KMS-11 (cell line): ENCODE data around the gene CDH4.
"Not testable (repeated sequence)": the region's sequence is repeated elsewhere in the genome, so short reads cannot be mapped to it uniquely, and the experiment has no call there.

Source experiments
- H2AFZ ChIP-seq: fragments of 200-600 bp; sonication (generic); 2 replicates; pipeline ENCODE4 v1.6.1; 2016; ENCODE audit warnings: antibody characterized with exemption, mixed run types, low read depth
- H3K27ac ChIP-seq: fragments of 200-600 bp; sonication (generic); 2 replicates; pipeline ENCODE4 v1.6.1; 2016; ENCODE audit warnings: mild to moderate bottlenecking, mixed run types
- H3K27me3 ChIP-seq: fragments of 200-600 bp; sonication (generic); 2 replicates; pipeline ENCODE4 v1.6.1; 2017; ENCODE audit warnings: mild to moderate bottlenecking, low read depth, mixed run types, moderate library complexity; ENCODE audit not compliant: insufficient read depth
- H3K36me3 ChIP-seq: fragments of 200-600 bp; sonication (generic); 2 replicates; pipeline ENCODE4 v1.6.1; 2017; ENCODE audit warnings: mild to moderate bottlenecking, mixed run types; ENCODE audit not compliant: insufficient read depth
- H3K4me1 ChIP-seq: fragments of 200-600 bp; sonication (generic); 2 replicates; pipeline ENCODE4 v1.6.1; 2016; ENCODE audit warnings: mild to moderate bottlenecking, low read depth, mixed run types; ENCODE audit not compliant: poor library complexity, severe bottlenecking
- H3K4me2 ChIP-seq: fragments of 200-600 bp; sonication (generic); 2 replicates; pipeline ENCODE4 v1.7.0; 2016; ENCODE audit warnings: mild to moderate bottlenecking, mixed run types
- H3K4me3 ChIP-seq: fragments of 200-600 bp; sonication (generic); IDR thresholded peaks from 2 replicates; pipeline ENCODE4 v1.6.1; 2017; ENCODE audit warnings: low read depth, low read length, mixed read lengths; ENCODE audit not compliant: insufficient read depth
- H3K79me2 ChIP-seq: fragments of 200-600 bp; sonication (generic); 2 replicates; pipeline ENCODE4 v1.6.1; 2016; ENCODE audit warnings: low read depth, mixed run types; ENCODE audit not compliant: insufficient read depth
- H3K9ac ChIP-seq: fragments of 200-600 bp; sonication (generic); 2 replicates; pipeline ENCODE4 v1.6.1; 2016; ENCODE audit warnings: mild to moderate bottlenecking, mixed run types
- H4K20me1 ChIP-seq: fragments of 200-600 bp; sonication (generic); 2 replicates; pipeline ENCODE4 v1.6.1; 2016; ENCODE audit warnings: mild to moderate bottlenecking, mixed run types; ENCODE audit not compliant: insufficient read depth
- TF ChIP-seq, protein P1 (sequence below): fragments of 200-600 bp; sonication (generic); conservative IDR thresholded peaks from 2 replicates; pipeline ENCODE4 v1.6.1; 2017; ENCODE audit warnings: low read depth, mild to moderate bottlenecking, antibody characterized with exemption, low read length, moderate library complexity, mixed read lengths

CDH4 gene

DNA sequence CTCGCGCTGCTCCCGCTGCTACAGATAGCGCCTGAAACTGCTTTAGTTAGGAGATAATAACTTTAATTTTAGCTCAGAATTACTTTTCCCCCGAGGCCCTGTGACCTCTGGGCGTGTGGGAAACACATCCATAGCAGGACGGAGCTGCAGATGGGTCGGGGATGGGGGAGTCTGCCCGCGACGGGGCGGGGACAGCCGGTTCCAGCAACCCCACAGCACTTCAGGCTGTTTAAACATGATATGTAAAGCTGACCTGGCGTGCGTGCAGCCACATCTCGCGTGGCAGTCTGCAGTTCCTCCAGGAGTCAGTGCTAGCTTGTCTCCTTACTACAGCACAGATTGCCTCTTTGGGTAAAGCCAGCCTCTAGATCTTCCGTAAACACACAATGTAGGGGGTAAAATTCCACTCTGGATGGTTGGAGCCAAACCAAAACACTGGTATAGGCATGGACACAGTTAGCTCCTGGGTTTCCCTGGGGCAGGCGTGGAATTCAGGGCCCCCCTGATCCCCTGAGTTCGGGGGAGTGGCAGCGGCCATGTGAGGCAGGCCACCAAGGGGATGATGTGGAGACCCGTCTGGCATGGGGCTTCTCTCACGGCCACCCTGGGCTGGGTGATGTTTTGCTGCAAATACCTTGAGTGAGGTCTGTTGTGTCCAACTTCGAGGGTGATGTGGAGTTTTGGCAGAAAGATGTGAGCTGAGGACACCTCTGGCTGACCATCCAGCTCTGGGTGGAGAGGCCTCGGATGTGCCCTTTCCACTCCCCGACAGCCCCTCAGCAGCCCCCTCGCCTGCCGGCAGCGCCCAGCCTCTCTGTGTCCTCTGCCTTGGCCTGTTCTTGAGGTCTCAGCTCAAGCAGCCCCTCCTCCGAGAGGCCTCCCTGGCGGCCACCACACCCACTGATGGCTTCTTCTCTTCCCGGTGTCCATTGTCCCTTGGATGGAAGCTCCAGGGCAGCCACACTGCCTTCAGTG lies 599.2 kb downstream of the CDH4 start:
- Histone ChIP-seq H3K79me2 (no peaks in the 10 kb centered on the region), H3K4me1 (no peaks in the 10 kb centered on the region), H3K4me3 (no peak overlapping the region), H2AFZ (no peak overlapping the region), H4K20me1 (no peaks in the 10 kb centered on the region), H3K27ac (no peak overlapping the region), H3K9ac (no peak overlapping the region), H3K27me3 (peaks cover 21% of the 10 kb centered on the region; the same call in 1 of the 2 replicates), H3K4me2 (no peak overlapping the region), H3K36me3 (no peaks in the 10 kb centered on the region)
- TF ChIP-seq, protein P1, sequence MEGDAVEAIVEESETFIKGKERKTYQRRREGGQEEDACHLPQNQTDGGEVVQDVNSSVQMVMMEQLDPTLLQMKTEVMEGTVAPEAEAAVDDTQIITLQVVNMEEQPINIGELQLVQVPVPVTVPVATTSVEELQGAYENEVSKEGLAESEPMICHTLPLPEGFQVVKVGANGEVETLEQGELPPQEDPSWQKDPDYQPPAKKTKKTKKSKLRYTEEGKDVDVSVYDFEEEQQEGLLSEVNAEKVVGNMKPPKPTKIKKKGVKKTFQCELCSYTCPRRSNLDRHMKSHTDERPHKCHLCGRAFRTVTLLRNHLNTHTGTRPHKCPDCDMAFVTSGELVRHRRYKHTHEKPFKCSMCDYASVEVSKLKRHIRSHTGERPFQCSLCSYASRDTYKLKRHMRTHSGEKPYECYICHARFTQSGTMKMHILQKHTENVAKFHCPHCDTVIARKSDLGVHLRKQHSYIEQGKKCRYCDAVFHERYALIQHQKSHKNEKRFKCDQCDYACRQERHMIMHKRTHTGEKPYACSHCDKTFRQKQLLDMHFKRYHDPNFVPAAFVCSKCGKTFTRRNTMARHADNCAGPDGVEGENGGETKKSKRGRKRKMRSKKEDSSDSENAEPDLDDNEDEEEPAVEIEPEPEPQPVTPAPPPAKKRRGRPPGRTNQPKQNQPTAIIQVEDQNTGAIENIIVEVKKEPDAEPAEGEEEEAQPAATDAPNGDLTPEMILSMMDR, result no peak

DNA sequence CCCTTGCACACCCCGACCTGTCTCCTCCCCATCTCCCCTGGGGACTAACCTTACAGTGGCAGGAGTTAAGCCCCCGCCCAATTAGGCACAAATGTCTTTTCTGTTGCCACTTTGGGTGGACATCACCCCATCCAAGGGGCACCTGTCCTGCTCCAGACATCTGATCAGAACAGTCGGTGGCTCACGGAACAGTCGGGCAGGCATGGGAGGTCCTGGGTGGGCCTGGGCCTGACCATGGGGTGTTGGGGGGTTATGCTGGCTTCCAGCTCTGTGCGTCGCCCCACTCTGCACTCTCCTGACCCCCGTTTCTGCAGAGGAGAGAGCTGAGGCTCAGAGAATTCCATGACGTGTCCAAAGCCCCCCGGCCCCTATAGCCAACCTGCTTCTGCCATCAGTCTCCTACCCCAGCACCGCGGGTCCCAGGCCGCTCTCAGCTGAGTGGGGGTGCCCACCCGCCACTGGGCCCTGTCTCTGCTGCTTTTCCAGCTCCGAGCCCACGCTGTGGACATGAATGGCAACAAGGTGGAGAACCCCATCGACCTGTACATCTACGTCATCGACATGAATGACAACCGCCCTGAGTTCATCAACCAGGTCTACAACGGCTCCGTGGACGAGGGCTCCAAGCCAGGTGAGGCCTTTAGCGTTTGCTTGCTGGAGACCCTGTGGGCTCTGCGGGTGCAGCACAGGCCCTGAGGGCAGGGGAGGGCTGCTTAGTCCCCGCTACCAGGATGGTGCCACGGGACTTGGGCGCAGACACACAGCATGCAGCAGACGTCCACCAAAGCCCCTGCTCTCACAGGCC lies 600.4 kb downstream of the CDH4 start:
- peaks cover 16% of the 10 kb centered on the region; the same call in 1 of the 2 replicates for H3K27me3 ChIP-seq

DNA sequence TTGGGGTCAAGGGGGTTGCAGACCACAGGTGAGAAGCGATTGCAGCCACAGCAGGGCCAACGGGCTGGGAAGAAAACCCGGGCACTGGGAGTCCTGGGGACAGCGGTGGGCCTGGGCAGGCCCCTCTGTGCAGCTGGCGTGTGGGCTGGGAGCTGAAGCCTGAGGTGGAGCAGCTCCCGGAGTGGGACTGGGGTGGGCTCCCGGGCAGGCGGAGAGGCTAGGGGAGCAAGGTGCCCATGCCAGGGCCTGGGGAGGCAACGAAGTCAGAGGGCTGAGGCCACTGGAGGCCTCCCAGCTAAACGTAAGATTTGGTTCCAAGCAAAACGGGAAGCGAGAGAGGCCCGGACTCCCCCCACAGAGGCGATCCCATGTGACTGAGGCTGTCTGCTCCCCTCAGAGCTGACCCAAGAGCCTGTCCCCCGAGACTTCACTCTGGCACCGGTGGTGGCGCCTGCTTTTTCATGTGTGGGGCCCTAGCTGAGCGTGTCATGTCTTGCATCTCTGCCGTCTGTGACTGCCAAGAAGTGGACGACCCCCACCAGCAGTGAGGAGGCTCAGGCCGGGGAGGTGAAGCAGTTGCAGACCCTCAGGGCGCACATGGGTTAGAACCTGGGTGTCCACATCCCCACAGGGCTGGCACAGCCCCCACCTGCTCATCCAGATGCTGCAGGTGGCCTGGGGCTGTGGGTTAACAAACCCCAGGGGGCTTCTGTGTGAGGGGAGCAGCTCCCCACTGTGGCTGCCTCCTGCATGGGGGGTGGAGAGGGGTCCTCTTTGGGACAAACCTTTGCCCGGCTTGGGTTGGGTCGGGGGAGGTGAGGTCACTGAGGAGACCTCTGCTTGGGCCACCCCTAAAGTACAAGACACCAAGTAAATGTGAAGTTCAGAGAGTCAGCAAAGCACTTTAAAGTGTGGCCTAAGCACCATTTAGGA lies 601.3 kb downstream of the CDH4 start:
- Histone ChIP-seq H3K4me3 (no peak overlapping the region), H3K4me1 (no peaks in the 10 kb centered on the region), H4K20me1 (no peaks in the 10 kb centered on the region), H2AFZ (no peak overlapping the region), H3K4me2 (no peak overlapping the region), H3K27me3 (peaks cover 16% of the 10 kb centered on the region; the same call in 1 of the 2 replicates), H3K36me3 (no peaks in the 10 kb centered on the region), H3K27ac (no peak overlapping the region), H3K79me2 (no peaks in the 10 kb centered on the region), H3K9ac (no peak overlapping the region)
- TF ChIP-seq, protein P1, result no peak

More for the DNA sequence above, 600.4 kb downstream of the CDH4 start:
- Histone ChIP-seq H3K4me3 (no peak overlapping the region), H3K36me3 (no peaks in the 10 kb centered on the region), H4K20me1 (no peaks in the 10 kb centered on the region), H3K27ac (no peak overlapping the region), H3K4me1 (no peaks in the 10 kb centered on the region), H3K4me2 (no peak overlapping the region), H3K79me2 (no peaks in the 10 kb centered on the region), H2AFZ (no peak overlapping the region), H3K9ac (no peak overlapping the region)
- TF ChIP-seq, protein P1, result no peak

DNA sequence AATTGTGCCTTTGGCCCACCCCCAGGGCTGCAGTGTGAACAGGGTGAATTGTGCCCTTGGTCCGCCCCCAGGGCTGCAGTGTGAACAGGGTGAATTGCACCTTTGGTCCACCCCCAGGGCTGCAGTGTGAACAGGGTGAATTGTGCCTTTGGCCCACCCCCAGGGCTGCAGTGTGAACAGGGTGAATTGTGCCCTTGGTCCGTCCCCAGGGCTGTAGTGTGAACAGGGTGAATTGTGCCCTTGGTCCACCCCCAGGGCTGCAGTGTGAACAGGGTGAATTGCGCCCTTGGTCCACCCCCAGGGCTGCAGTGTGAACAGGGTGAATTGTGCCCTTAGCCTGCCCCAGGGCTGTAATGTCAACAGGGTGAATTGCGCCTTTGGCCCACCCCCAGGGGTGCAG lies 602.5 kb downstream of the CDH4 start:
- peaks cover 20% of the 10 kb centered on the region for H3K27me3 ChIP-seq
- H4K20me1 ChIP-seq, H3K4me2 ChIP-seq, H3K4me3 ChIP-seq, H3K27ac ChIP-seq, H3K4me1 ChIP-seq, H2AFZ ChIP-seq, H3K9ac ChIP-seq, H3K36me3 ChIP-seq, H3K79me2 ChIP-seq: not testable (repeated sequence)
